ENCODE measurements around the gene DPP4.

The DPP4 gene

DNA sequence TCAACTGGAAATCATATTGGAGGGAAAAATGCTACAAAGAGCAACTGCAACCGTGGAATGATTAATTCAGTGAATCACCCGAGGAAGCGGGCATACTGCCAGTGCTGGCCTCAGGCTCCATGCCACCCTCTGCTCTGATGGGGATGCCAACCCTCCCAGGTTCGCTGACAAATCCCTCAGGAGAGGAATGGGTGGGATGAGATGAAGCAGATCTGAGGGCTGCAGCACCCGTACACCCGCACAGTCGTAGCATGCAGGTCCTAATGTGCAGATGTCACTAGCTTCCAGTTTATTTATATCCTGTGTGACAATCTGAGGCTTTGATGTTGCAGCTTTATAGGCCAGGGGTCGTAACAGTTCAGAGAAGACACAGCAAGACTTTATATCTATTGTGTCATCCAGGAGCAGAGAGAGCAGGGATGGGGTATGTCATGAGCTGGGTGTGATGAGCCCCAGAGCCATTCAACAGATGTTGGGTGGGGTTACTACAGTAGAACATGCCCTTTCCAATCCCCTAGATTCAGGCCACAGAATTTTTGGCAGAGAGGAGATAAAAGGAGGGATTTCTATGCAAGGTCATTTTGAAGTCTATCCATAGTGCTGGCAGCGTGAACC, 44.6 kb downstream of the DPP4 start:
- TF ChIP-seq ZNF423 (tag by site-specific recombination; IDR thresholded peaks at IDR 0.05), result no peak
- TF ChIP-seq ZNF266 (tag by site-specific recombination; IDR thresholded peaks at IDR 0.05; ENCODE audit: low read depth), result no peak
- TF ChIP-seq, protein P1, sequence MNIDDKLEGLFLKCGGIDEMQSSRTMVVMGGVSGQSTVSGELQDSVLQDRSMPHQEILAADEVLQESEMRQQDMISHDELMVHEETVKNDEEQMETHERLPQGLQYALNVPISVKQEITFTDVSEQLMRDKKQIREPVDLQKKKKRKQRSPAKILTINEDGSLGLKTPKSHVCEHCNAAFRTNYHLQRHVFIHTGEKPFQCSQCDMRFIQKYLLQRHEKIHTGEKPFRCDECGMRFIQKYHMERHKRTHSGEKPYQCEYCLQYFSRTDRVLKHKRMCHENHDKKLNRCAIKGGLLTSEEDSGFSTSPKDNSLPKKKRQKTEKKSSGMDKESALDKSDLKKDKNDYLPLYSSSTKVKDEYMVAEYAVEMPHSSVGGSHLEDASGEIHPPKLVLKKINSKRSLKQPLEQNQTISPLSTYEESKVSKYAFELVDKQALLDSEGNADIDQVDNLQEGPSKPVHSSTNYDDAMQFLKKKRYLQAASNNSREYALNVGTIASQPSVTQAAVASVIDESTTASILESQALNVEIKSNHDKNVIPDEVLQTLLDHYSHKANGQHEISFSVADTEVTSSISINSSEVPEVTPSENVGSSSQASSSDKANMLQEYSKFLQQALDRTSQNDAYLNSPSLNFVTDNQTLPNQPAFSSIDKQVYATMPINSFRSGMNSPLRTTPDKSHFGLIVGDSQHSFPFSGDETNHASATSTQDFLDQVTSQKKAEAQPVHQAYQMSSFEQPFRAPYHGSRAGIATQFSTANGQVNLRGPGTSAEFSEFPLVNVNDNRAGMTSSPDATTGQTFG (tag by site-specific recombination; IDR thresholded peaks at IDR 0.05; ENCODE audit: borderline replicate concordance), result no peak
- TF ChIP-seq IKZF3 (tag by site-specific recombination; IDR thresholded peaks at IDR 0.05), result no peak
- TF ChIP-seq ZNF391 (tag by site-specific recombination; IDR thresholded peaks at IDR 0.05; ENCODE audit: borderline replicate concordance, low read depth), result no peak
- no peak for TF ChIP-seq ZNF335 (tag by site-specific recombination; conservative IDR thresholded peaks at IDR 0.05)
- no peak for TF ChIP-seq ZNF544 (tag by site-specific recombination; IDR thresholded peaks at IDR 0.05)
- TF ChIP-seq ZBTB8A (tag by site-specific recombination; IDR thresholded peaks at IDR 0.05), result no peak
- TF ChIP-seq, protein P2, sequence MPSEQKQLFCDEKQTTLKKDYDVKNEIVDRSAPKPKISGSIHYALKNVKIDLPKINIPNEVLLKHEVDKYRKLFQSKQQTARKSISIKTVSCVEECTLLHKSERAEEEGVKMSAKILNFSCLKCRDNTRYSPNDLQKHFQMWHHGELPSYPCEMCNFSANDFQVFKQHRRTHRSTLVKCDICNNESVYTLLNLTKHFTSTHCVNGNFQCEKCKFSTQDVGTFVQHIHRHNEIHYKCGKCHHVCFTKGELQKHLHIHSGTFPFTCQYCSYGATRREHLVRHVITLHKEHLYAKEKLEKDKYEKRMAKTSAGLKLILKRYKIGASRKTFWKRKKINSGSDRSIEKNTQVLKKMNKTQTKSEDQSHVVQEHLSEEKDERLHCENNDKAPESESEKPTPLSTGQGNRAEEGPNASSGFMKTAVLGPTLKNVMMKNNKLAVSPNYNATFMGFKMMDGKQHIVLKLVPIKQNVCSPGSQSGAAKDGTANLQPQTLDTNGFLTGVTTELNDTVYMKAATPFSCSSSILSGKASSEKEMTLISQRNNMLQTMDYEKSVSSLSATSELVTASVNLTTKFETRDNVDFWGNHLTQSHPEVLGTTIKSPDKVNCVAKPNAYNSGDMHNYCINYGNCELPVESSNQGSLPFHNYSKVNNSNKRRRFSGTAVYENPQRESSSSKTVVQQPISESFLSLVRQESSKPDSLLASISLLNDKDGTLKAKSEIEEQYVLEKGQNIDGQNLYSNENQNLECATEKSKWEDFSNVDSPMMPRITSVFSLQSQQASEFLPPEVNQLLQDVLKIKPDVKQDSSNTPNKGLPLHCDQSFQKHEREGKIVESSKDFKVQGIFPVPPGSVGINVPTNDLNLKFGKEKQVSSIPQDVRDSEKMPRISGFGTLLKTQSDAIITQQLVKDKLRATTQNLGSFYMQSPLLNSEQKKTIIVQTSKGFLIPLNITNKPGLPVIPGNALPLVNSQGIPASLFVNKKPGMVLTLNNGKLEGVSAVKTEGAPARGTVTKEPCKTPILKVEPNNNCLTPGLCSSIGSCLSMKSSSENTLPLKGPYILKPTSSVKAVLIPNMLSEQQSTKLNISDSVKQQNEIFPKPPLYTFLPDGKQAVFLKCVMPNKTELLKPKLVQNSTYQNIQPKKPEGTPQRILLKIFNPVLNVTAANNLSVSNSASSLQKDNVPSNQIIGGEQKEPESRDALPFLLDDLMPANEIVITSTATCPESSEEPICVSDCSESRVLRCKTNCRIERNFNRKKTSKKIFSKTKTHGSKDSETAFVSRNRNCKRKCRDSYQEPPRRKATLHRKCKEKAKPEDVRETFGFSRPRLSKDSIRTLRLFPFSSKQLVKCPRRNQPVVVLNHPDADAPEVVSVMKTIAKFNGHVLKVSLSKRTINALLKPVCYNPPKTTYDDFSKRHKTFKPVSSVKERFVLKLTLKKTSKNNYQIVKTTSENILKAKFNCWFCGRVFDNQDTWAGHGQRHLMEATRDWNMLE (tag by site-specific recombination; conservative IDR thresholded peaks at IDR 0.05; ENCODE audit: low read depth), result no peak
- no peak for TF ChIP-seq ZNF140 (tag by site-specific recombination; IDR thresholded peaks at IDR 0.05)
- no peak for TF ChIP-seq ZBTB20 (tag by site-specific recombination; IDR thresholded peaks at IDR 0.05)
- TF ChIP-seq, protein P3, sequence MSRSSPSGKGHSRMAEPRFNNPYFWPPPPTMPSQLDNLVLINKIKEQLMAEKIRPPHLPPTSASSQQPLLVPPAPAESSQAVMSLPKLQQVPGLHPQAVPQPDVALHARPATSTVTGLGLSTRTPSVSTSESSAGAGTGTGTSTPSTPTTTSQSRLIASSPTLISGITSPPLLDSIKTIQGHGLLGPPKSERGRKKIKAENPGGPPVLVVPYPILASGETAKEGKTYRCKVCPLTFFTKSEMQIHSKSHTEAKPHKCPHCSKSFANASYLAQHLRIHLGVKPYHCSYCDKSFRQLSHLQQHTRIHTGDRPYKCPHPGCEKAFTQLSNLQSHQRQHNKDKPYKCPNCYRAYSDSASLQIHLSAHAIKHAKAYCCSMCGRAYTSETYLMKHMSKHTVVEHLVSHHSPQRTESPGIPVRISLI (tag by site-specific recombination; IDR thresholded peaks at IDR 0.05), result no peak
- TF ChIP-seq ZNF501 (tag by site-specific recombination; IDR thresholded peaks at IDR 0.05), result no peak
- TF ChIP-seq KLF10 (tag by site-specific recombination; IDR thresholded peaks at IDR 0.05), result no peak
- H3K4me3 ChIP-seq (ENCODE audit: low read depth, low read length), result no peak overlapping the region
- H3K4me1 ChIP-seq (ENCODE audit: control insufficient read depth, insufficient read depth, low read length), result no peaks in the 10 kb centered on the region; the same call in 1 of the 2 replicates
- ChIA-PET CTCF (interaction anchor here (0.5 kb wide), 1 partner anchor 967 kb away, joined by 3 read pairs; no protein-coding TSS in a partner anchor), POLR2A (no interaction called here)
- no peaks in the 10 kb centered on the region for H3K9me3 ChIP-seq (ENCODE audit: control insufficient read depth, insufficient read depth, low read depth, low read length)
- no peaks in the 10 kb centered on the region for H3K36me3 ChIP-seq (ENCODE audit: control insufficient read depth in 2 of 2, insufficient read depth in 1 of 2, low read length in 2 of 2)
- no peak overlapping the region for H3K27ac ChIP-seq (ENCODE audit: extremely low read depth, low read depth, low read length)

DNA sequence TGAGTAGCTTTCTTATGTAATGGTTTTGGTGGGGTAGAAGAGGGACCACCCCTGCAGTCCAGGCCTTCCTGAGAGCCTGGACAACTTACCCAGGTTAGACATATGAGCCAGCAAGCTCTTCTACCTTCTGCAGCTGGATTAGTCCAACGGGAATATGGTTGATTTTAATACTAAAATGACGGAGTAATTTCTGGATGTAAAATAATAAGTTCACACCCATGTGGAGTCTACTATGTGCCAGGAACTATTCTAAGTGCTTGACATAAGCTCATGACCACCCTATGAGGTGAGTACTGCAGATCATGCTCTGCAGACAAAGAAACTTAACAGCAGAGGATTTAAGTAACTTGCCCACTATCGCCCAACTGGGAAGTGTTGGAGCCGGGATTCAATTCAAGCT, 45.5 kb downstream of the DPP4 start:
- no peaks in the 10 kb centered on the region; the same call in 1 of the 2 replicates for H3K4me1 ChIP-seq (ENCODE audit: control insufficient read depth, insufficient read depth, low read length)
- H3K36me3 ChIP-seq (ENCODE audit: control insufficient read depth in 2 of 2, insufficient read depth in 1 of 2, low read length in 2 of 2), result no peaks in the 10 kb centered on the region
- ChIA-PET POLR2A (no interaction called here), CTCF (interaction anchor here (0.6 kb wide), 1 partner anchor 94 kb away, joined by 3 read pairs; no protein-coding TSS in a partner anchor)
- no peak overlapping the region for H3K27ac ChIP-seq (ENCODE audit: extremely low read depth, low read depth, low read length)
- TF ChIP-seq ZEB2 (tag by site-specific recombination; IDR thresholded peaks at IDR 0.05), result no peak
- H3K9me3 ChIP-seq (ENCODE audit: control insufficient read depth, insufficient read depth, low read depth, low read length), result no peaks in the 10 kb centered on the region
- H3K4me3 ChIP-seq (ENCODE audit: low read depth, low read length), result no peak overlapping the region

Measured in HEK293 (cell line).